GM12873 (cell line): ENCODE measurements around the gene SFMBT2.

Experiments
- CTCF ChIP-seq: IDR thresholded peaks from 2 replicates; pipeline ENCODE4 v1.5.1; 2012; ENCODE audit warnings: low read depth, mild to moderate bottlenecking, moderate library complexity, low read length, control low read depth; ENCODE audit not compliant: insufficient read depth; ENCODE audit errors: missing control alignments

SFMBT2 gene

GRCh38 chr10:7186387-7187018 is 224.3 kb downstream of the SFMBT2 start:
- no peak for TF ChIP-seq CTCF

- TF ChIP-seq CTCF, result no peak
Observed at GRCh38 chr10:7185367-7185690, 225.5 kb downstream of the SFMBT2 start.

GRCh38 chr10:7184660-7185366 is 226.0 kb downstream of the SFMBT2 start:
- TF ChIP-seq CTCF, result no peak

GRCh38 chr10:7181420-7181819 is 229.4 kb downstream of the SFMBT2 start:
- TF ChIP-seq CTCF, result no peak

GRCh38 chr10:7179536-7179935 is 231.3 kb downstream of the SFMBT2 start:
- no peak for TF ChIP-seq CTCF

- no peak for TF ChIP-seq CTCF
Observed at GRCh38 chr10:7173948-7174347, 236.9 kb downstream of the SFMBT2 start.

GRCh38 chr10:7171825-7172224 is 239.0 kb downstream of the SFMBT2 start:
- TF ChIP-seq CTCF, result no peak
